ENCODE results near the gene RPL5.

- TF ChIP-seq CTCF (optimal IDR thresholded peaks at IDR 0.05 in 1 of 3, IDR thresholded peaks at IDR 0.05 in 1 of 3, conservative IDR thresholded peaks at IDR 0.05 in 1 of 3; ENCODE audit: extremely low read depth in 1 of 3, insufficient read depth in 2 of 3, low read length in 3 of 3): no peak
- TF ChIP-seq EZH2 (IDR thresholded peaks at IDR 0.05; ENCODE audit: low read length): no peak
Measured at GRCh38 chr1:92816732-92817131, 15.1 kb upstream of the RPL5 start.

Data from keratinocyte (primary cell).